GM12875 (cell line): ENCODE measurements around the gene ZFTA.

Source experiments
- H3K4me3 ChIP-seq: one replicate; pipeline ENCODE4 v1.5.1; 2011; ENCODE audit warnings: low read depth, low read length, control low read depth
- TF ChIP-seq, protein P1 (sequence below): IDR thresholded peaks from 2 replicates; pipeline ENCODE4 v1.5.1; 2011; ENCODE audit warnings: low read depth, mild to moderate bottlenecking, control low read depth, inconsistent platforms, low read length, moderate library complexity, borderline replicate concordance; ENCODE audit not compliant: insufficient read depth

The ZFTA gene

DNA sequence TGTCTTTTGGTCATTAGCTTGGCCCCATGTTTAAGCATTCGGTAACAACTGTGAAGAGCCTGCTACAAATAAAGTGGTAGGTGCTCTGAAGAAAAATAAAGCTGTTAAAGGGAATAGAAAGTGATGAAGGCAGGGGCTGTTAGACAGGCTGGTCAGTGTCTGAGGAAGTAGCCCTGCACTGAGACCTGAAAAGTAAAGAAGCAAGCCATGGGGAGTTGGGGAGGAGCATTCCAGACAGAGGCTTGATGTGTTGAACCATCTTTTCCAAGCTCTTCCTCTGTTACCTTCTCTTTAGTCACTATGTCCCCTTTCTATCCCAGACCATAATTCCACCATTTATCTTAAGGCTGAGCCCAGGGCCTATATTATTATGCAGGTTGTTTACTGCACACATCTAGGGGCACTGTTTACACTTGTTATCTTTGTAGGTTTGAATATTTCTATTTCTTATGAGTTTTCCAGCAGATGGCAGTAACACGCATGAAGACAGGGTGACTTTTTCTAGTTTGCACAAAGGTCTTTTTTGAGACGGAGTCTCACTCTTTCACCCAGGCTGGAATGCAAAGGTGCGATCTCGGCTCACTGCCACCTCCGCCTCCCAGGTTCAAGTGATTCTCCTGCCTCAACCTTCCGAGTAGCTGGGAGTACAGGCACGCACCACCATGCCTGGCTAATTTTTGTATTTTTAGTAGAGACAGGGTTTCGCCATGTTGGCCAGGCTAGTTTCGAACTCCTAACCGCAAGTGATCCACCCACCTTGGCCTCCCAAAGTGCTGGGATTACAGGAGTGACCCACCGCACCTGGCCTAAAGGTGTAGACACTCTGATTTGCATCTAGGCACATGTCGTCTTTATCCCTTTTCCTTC is 23.0 kb downstream of the ZFTA start:
- no peak overlapping the region for H3K4me3 ChIP-seq

DNA sequence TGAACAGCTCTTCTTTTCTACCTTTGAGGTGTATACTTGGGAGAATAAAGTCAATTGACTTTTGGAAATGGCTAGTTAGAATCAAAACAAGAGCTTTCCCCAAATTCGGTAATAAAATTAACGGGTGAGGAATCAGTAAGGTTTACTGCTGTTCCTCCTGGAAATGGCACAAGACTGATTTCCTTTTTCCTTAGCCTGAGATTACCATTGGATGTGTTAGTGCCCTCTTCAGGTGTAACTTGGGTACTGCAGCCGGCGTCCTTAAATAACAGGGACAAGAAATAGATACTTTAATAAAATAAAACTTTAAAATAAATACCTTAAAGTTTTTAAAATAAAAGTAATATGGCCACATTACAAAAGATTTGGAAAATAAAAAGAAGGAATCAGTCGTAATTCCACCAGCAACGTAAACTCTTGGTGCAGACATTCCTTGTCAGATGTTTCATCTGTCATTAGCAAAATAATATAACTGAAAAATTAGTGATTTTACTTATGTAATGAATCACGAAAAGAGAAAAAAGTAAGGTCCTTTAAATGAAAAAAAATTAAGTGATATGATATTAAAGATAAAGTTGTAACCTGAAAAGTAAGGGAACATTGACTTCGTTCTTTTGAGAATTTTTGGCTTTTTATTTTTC is 29.7 kb downstream of the ZFTA start:
- H3K4me3 ChIP-seq: no peak overlapping the region
- TF ChIP-seq, protein P1, sequence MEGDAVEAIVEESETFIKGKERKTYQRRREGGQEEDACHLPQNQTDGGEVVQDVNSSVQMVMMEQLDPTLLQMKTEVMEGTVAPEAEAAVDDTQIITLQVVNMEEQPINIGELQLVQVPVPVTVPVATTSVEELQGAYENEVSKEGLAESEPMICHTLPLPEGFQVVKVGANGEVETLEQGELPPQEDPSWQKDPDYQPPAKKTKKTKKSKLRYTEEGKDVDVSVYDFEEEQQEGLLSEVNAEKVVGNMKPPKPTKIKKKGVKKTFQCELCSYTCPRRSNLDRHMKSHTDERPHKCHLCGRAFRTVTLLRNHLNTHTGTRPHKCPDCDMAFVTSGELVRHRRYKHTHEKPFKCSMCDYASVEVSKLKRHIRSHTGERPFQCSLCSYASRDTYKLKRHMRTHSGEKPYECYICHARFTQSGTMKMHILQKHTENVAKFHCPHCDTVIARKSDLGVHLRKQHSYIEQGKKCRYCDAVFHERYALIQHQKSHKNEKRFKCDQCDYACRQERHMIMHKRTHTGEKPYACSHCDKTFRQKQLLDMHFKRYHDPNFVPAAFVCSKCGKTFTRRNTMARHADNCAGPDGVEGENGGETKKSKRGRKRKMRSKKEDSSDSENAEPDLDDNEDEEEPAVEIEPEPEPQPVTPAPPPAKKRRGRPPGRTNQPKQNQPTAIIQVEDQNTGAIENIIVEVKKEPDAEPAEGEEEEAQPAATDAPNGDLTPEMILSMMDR: peak; percentile 72

More for the DNA sequence above, 23.0 kb downstream of the ZFTA start:
- TF ChIP-seq, protein P1: no peak

DNA sequence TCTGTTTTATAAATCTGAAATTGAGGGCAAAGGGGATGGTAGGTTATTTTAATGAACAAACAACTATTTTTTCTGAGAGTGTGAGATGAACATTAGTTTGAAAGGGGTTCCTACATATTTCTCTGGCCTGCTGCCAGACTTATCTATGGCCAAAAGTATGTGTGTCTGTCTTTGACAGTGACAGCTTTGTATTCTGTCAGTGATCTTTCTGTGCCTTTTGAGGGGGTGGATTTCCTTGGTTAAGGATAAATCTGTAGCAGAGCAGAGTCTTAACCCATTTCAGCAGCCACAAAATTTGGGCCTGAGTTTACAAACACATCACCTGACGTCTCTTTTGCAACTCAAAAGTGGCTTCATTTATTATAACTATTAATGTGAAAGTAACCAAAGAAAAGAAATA is 30.9 kb downstream of the ZFTA start:
- H3K4me3 ChIP-seq: no peak overlapping the region
- TF ChIP-seq, protein P1: no peak

DNA sequence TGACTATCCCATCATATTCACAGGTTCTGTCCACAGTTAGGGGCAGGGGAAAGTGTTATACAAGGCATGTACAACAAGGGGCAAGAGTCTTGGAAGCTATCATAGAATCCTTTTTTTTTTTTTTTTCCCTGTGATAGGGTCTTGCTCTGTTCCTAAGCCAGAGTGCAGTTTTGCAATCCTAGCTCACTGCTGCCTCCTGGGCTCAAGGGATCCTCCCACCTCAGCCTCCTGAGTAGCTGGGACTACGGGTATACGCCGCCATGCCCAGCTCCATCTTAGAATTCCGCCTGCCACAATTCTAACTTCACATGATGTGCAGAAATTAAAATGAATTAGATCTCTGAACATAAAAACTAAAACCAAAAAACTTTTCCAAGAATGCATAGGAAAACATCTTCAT is 31.7 kb downstream of the ZFTA start:
- H3K4me3 ChIP-seq: no peak overlapping the region
- TF ChIP-seq, protein P1: no peak

DNA sequence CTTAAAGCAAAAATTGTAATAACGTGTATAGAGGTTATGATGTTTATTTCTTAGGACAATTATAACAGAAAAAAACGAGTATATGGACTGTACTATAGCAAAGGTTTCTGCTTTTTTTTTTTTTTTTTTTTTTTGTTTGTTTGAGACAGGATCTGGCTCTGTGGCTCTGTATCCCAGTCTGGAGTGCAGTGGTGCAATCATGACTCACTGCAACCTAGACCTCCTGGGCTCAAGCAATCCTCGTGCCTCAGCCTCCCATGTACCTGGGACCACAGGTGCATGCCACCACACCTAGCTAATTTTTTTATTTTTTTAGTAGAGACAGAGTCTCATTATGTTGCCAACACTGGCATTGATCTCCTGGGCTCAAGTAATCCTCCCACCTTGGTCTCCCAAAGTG is 39.2 kb downstream of the ZFTA start:
- TF ChIP-seq, protein P1: no peak
- H3K4me3 ChIP-seq: no peak overlapping the region

DNA sequence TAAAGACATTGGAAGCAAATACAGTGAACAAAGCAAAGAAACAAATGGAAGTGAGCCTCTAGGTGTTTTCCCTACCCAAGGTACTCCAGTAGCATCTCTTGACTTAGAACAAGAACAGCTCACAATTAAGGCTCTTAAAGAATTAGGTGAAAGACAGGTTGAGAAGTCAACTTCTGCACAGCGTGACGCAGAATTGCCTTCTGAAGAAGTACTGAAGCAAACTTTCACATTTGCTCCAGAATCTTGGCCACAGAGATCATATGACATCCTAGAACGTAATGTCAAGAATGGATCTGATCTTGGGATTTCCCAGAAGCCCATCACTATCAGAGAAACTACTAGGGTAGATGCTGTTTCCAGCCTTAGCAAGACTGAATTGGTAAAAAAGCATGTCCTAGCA is 48.0 kb downstream of the ZFTA start:
- TF ChIP-seq, protein P1: no peak

DNA sequence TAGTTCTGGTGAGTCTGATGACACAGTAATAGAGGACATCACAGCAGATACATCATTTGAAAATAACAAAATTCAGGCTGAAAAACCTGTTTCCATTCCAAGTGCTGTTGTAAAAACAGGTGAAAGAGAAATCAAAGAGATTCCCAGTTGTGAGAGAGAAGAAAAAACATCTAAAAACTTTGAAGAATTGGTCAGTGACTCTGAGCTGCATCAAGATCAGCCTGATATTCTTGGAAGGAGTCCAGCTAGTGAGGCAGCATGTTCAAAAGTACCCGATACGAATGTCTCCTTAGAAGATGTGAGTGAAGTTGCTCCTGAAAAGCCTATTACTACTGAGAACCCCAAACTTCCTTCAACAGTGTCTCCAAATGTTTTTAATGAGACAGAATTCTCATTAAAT is 48.6 kb downstream of the ZFTA start:
- H3K4me3 ChIP-seq: no peak overlapping the region
- TF ChIP-seq, protein P1: no peak

More for the DNA sequence above, 48.0 kb downstream of the ZFTA start:
- no peak overlapping the region for H3K4me3 ChIP-seq
